Upper lobe of left lung (tissue), 6 donors: ENCODE measurements around the gene SLC15A4. TPM values are rescaled to one million over a fixed set of nuclear protein-coding genes. Genes with fewer than 3 reads are reported as not detected.

Experiments
- ATAC-seq, 2 donors: fragments of 200-7000 bp; cut with Tn5 transposase; one replicate each; pipeline ENCODE4 v1.9.1; 2022; ENCODE audit warnings: mild to moderate bottlenecking in 2 of 2, moderate library complexity in 2 of 2; ENCODE audit not compliant: low FRiP score in 2 of 2
- DNase-seq, 2 donors: peaks; one replicate each; pipeline ENCODE4 v3.0.0-alpha.2; 2019 to 2020
- H3K27ac ChIP-seq, 4 donors: fragments of 200-600 bp; sonication (generic); one replicate each; pipeline ENCODE4 v1.5.1; 2016 to 2019
- H3K27me3 ChIP-seq, 4 donors: fragments of 200-600 bp; sonication (generic); one replicate each; pipeline ENCODE4 v1.5.1; 2017 to 2019
- H3K36me3 ChIP-seq, 4 donors: fragments of 200-600 bp; sonication (generic); one replicate each; pipeline ENCODE4 v1.5.1; 2016 to 2019
- H3K4me1 ChIP-seq, 4 donors: fragments of 200-600 bp; sonication (generic); one replicate each; pipeline ENCODE4 v1.5.1; 2018 to 2019
- H3K4me3 ChIP-seq, 4 donors: fragments of 200-600 bp; sonication (generic); one replicate each; pipeline ENCODE4 v1.5.1; 2017 to 2019; ENCODE audit warnings: mild to moderate bottlenecking in 2 of 4, moderate library complexity in 1 of 4
- H3K9me3 ChIP-seq, 4 donors: fragments of 200-600 bp; sonication (generic); one replicate each; pipeline ENCODE4 v1.5.1; 2018 to 2019
- CTCF ChIP-seq, 6 experiments: fragments of 450-650 bp in 4 of 6; fragments of 200-600 bp in 2 of 6; sonication (generic) in 2 of 6; IDR thresholded peaks; one replicate each; pipeline ENCODE4 v1.5.1; 2016 to 2019; ENCODE audit warnings: antibody characterized with exemption in 6 of 6
- EP300 ChIP-seq, 4 donors: sonication (generic); formaldehyde crosslinking; IDR thresholded peaks; one replicate each; pipeline ENCODE4 v1.5.1; 2017; ENCODE audit warnings: antibody characterized with exemption in 4 of 4, control low read depth in 2 of 4
- POLR2A ChIP-seq, 4 donors: fragments of 450-650 bp; IDR thresholded peaks; one replicate each; pipeline ENCODE4 v1.5.1; 2016 to 2017; ENCODE audit warnings: antibody characterized with exemption in 4 of 4, mild to moderate bottlenecking in 2 of 4
- POLR2AphosphoS5 ChIP-seq, 2 donors: sonication (generic); formaldehyde crosslinking; IDR thresholded peaks; one replicate each; pipeline ENCODE4 v1.5.1; 2017; ENCODE audit warnings: antibody characterized with exemption in 2 of 2
- WGBS, 2 donors: methylation state at CpG; one replicate each; pipeline ENCODE4 v1.1.5; 2017 to 2018; 5-methylcytosine and 5-hydroxymethylcytosine counted together
- total RNA-seq, 6 donors: library from RNA; depleted of rRNA in 4 of 6; stranded (reverse); fragments of >200 nt in 4 of 6; gene quantifications; one replicate each; pipeline versions ENCODE4 v1.1.0 to v1.2.1, GENCODE V29; 2016 to 2021
- donor health status: DM: no; HTN: no; CAD: no; lungs with moderate emphysema.
- donor health status: DM: no; HTN: yes; CAD: no; lungs with severe emphysema.

Gene SLC15A4
- total RNA-seq, 6 donors from 2014 or later: 21.0 to 58.7 (median 32.8) TPM

- no peak for ATAC-seq
- no peak for TF ChIP-seq CTCF (IDR thresholded peaks at IDR 0.05)
- TF ChIP-seq POLR2AphosphoS5 (IDR thresholded peaks at IDR 0.05): no peak
- no peak for TF ChIP-seq POLR2A (IDR thresholded peaks at IDR 0.05)
- no peak for TF ChIP-seq EP300 (IDR thresholded peaks at IDR 0.05)
- H3K9me3 ChIP-seq: no peaks in the 10 kb centered on the region
- 51 to 55% methylated on average over 16 to 20 of the region's 20 CpGs for WGBS, 2 donors
- H3K27me3 ChIP-seq: no peaks in the 10 kb centered on the region
- peaks cover 10 to 33% (median 18%) of the 10 kb centered on the region in 4 donors for H3K4me1 ChIP-seq
- no peak overlapping the region for H3K4me3 ChIP-seq
- no peak for DNase-seq
- H3K36me3 ChIP-seq: peaks cover 10 to 89% (median 62%) of the 10 kb centered on the region in 4 donors
- peak overlapping the region in 1 of 4 donors; percentile 55 for H3K27ac ChIP-seq
Observed at GRCh38 chr12:128794661-128795529, 28.9 kb downstream of the SLC15A4 start.

GRCh38 chr12:128793701-128794100 lies 30.1 kb downstream of the SLC15A4 start:
- Histone ChIP-seq H3K9me3 (no peaks in the 10 kb centered on the region), H3K27ac (no peak overlapping the region), H3K4me1 (peaks cover 10 to 33% (median 18%) of the 10 kb centered on the region in 4 donors), H3K27me3 (no peaks in the 10 kb centered on the region), H3K36me3 (peaks cover 10 to 77% (median 51%) of the 10 kb centered on the region in 4 donors), H3K4me3 (no peak overlapping the region)
- no peak for ATAC-seq
- TF ChIP-seq EP300 (IDR thresholded peaks at IDR 0.05) (no peak), CTCF (IDR thresholded peaks at IDR 0.05) (no peak), POLR2A (IDR thresholded peaks at IDR 0.05) (no peak), POLR2AphosphoS5 (IDR thresholded peaks at IDR 0.05) (no peak)
- WGBS, 2 donors: 84 to 90% methylated on average over 6 of the region's 6 CpGs
- DNase-seq: no peak

- WGBS, 2 donors: 96 to 97% methylated on average over 17 of the region's 17 CpGs
- Histone ChIP-seq H3K27ac (no peak overlapping the region), H3K4me1 (peaks cover 10 to 33% (median 18%) of the 10 kb centered on the region in 4 donors), H3K36me3 (peaks cover 5 to 69% (median 44%) of the 10 kb centered on the region in 4 donors), H3K9me3 (no peaks in the 10 kb centered on the region), H3K27me3 (no peaks in the 10 kb centered on the region), H3K4me3 (no peak overlapping the region)
- ATAC-seq (no peak), DNase-seq (no peak)
- TF ChIP-seq POLR2A (IDR thresholded peaks at IDR 0.05) (no peak), EP300 (IDR thresholded peaks at IDR 0.05) (no peak), POLR2AphosphoS5 (IDR thresholded peaks at IDR 0.05) (no peak), CTCF (IDR thresholded peaks at IDR 0.05) (no peak)
Observed at GRCh38 chr12:128792881-128793280, 30.9 kb downstream of the SLC15A4 start.

GRCh38 chr12:128792398-128792797 lies 31.4 kb downstream of the SLC15A4 start:
- Histone ChIP-seq H3K4me3 (no peak overlapping the region), H3K9me3 (no peaks in the 10 kb centered on the region), H3K36me3 (peaks cover under 1 to 64% (median 39%) of the 10 kb centered on the region in 4 donors), H3K27me3 (no peaks in the 10 kb centered on the region), H3K4me1 (peaks cover 10 to 33% (median 18%) of the 10 kb centered on the region in 4 donors), H3K27ac (no peak overlapping the region)
- WGBS, 2 donors: 86 to 96% methylated on average over 15 of the region's 15 CpGs
- TF ChIP-seq POLR2A (IDR thresholded peaks at IDR 0.05): no peak
- no peak for TF ChIP-seq EP300 (IDR thresholded peaks at IDR 0.05)
- TF ChIP-seq CTCF (IDR thresholded peaks at IDR 0.05): no peak
- TF ChIP-seq POLR2AphosphoS5 (IDR thresholded peaks at IDR 0.05): no peak
- no peak for DNase-seq
- no peak for ATAC-seq
